ENCODE data around the gene GRAP. TPM values are rescaled to one million over a fixed set of nuclear protein-coding genes. Genes with fewer than 3 reads are reported as not detected.
"Not testable (repeated sequence)": the region's sequence is repeated elsewhere in the genome, so short reads cannot be mapped to it uniquely, and the experiment has no call there.

GRAP gene
- polyA plus RNA-seq, 4 donors, result 5.2 to 7.2 (median 6.3) TPM

DNA sequence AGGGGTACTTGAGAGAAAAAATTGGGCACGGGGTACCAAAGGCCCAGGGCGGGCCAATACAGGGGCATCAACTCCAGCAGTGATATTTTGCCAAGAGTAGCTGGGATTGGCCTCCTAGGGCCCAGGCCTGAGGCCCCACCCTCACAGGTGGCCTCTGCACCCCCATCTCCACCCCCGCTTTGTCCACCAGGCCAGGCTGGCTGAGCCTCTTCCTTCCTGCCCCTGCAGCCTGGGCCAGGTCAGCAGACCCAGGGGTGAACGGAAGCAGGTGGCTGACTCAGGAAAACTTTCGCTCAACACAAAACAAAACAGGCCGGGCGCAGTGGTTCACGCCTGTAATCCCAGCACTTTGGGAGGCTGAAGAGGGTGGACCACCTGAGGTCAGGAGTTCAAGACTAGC, 3.7 kb downstream of the GRAP start:
- not testable (repeated sequence) for DNase-seq (ENCODE audit: low read depth in 4 of 4, low spot score in 2 of 4)

DNA sequence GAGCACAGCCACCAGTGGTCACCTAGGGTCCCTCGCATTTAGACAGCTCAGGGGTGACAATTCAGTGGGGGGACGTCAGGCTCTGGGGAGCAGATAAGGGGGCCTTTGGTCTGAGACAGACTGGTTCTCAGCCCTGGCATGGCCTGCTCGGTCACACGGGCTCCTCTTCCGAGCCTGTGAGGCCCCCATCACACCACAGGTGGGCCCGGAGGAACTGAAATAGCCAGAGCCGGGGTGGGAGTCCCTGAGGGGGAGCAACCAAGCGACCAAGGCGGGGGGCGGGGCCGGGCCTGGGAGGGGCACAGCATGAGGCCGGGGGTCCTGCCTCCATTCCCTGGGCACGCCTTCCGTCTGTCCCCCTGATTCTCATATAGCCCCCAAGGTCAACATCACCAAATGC, 4.4 kb downstream of the GRAP start:
- DNase-seq (ENCODE audit: low read depth in 4 of 4, low spot score in 2 of 4), result not testable (repeated sequence)

DNA sequence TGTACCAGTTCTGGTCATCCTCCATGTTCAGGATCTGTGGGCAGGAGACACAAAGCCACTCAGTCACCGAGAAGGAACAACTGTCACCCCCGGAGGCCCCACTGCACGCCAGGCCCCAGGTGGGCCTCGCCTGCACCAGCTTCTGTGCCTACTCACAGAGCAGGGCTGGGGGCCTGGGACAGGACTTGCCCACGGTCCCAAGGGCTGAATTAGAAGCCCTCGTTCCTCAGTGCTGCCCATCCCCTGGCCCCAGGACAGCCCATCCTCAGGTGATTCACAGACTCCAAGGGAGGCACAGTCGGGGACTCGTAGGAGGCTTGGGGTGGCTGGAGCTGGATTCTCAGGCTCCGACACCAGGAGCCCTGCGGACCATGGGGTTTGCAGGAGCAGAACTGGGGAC, 4.9 kb downstream of the GRAP start:
- DNase-seq (ENCODE audit: low read depth in 4 of 4, low spot score in 2 of 4), result not testable (repeated sequence)

DNA sequence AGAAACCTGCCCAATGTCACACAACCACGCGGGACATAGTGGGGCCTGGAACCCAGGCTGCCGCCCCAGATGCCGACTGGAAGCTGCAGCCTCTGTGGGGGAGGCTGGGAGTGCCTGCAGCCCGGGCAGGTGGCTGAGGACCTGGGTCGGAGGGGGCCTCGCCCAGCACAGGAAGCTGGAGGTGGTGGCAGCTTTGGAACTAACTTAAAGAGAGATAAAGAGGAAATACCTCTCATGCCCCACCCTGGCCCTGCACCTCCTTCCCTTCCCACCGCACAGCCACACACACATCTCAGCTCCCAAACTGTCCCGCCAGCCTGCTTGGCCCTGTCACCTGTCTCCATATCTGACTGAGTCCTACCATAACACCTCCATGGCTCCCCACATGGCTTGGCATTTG, 6.4 kb downstream of the GRAP start:
- not testable (repeated sequence) for DNase-seq (ENCODE audit: low read depth in 4 of 4, low spot score in 2 of 4)

DNA sequence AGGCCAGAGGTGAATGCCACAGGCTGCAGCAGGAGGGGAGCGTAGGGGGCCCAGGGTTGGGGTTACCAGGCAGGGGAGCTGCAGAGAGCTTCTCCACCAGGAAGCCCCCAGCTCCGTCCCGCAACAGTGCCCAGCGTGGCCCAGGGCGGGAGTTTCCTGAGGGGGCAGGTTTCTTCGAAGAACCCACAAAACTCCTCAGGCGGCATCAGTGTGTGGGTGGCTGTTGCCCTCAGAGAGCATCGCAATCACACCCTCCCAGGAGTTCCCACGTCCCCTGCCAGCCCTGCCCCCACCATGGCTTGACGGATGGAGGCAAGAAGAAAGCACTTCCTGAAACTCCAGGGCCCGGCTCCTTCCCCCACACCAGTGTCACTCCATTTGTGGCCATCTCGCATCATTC, 8.0 kb downstream of the GRAP start:
- not testable (repeated sequence) for DNase-seq (ENCODE audit: low read depth in 4 of 4, low spot score in 2 of 4)

DNA sequence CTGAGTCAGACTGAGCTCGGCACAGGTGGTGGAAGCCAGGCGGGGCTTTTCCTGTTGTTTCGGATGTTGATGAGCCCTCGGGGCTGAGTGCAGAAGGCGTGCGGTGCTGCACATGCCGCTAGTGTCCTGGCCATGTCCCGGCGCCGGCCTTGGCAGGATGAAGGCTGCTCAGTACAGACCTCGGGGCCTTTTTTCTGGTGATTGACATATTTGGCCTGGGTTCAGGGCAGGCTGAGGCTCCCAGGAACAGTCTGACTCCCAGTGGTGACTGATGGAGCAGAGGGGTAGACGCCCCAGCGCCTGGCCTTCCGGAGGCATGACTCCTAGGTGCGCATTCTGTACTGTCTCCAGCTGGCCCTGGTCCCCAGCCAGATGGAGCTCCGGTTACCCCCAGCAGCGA, 8.8 kb downstream of the GRAP start:
- not testable (repeated sequence) for DNase-seq (ENCODE audit: low read depth in 4 of 4, low spot score in 2 of 4)

DNA sequence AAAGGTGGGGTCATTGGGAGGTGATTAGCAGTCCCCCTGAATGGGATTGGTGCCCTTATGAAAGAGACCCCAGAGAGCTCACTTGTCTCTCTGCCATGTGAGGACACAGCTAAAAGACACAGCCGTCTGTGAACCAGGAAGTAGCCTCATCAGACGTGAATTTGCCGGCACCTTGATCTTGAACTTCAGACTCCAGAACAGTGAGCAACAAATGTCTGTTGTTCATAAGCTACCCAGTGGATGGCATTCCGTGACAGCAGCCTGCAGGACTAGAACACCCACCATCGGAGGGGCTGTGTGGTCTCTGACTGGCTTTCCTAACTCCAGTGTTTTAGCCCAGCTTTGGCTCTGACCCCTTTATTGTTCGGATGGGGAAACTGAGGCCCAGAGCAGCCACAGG, 9.2 kb downstream of the GRAP start:
- DNase-seq (ENCODE audit: low read depth in 4 of 4, low spot score in 2 of 4), result not testable (repeated sequence)

DNA sequence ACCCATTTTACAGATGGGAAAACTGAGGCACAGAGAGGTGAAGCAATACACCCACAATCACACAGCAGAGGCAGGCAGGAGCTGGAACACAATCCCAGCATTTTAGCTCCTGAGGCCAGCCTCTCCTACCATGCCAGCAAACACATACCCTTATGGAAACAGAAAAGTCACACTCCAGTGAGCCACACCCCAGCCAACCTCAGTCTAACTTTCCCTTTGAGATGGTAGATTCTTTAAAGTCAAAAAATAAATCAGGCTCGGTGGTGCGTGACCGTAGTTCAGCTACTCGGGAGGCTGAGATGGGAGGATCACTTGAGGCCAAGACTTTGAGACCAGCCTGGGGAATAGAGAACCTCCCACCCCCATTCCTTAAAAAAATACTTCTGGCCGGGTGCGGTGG, 10.6 kb downstream of the GRAP start:
- DNase-seq (ENCODE audit: low read depth in 4 of 4, low spot score in 2 of 4), result not testable (repeated sequence)

DNA sequence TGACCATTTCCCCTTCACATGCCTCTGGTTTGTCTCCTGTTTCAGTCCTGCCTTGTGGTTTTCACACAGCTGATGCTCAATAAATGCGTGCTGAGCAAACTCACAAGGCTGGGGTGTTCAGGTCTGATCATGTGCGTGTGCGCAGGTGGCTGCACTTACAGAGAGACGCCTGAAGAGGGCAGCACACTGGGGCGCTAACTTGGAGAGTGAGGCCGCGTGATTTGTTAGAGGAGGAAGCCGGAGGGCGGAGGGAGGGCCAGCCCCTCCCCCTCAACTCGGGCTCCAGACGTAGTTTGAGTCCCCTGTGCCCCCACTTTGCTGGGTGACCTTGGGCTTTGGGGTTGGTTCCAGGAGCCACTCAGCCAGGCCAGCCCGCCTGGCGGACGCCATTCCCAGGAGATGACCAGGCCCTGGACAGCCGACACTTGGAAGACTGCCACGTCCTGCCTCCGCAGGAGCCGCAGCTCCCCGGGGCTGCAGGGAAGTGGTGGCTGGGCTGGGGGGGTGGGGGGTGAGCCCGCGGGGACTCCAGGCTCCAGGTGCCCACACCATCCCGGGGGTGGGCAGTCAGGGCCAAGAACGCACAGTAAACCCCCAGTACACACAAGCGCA, 14.3 kb downstream of the GRAP start:
- DNase-seq (ENCODE audit: low read depth in 4 of 4, low spot score in 2 of 4), result not testable (repeated sequence)

DNA sequence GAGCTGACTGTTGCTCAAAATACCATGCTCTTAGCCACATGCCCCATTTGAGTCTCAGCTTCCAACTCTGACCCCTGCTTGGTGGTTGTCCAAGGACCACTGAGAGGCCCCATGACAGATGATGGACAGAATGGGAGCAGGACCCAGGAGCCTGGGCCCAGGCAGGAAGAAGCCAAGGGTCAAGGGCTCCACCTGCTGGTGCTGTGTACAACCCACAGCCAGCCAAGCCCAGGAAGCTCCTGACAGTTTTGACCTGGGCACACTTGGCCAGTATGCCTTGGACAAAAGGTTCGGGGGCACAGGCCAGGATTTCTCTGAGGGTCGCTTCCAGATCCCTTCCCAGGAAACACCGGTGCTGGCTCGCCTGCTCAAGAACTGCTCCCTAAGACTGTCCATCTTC, 15.0 kb downstream of the GRAP start:
- not testable (repeated sequence) for DNase-seq (ENCODE audit: low read depth in 4 of 4, low spot score in 2 of 4)

DNA sequence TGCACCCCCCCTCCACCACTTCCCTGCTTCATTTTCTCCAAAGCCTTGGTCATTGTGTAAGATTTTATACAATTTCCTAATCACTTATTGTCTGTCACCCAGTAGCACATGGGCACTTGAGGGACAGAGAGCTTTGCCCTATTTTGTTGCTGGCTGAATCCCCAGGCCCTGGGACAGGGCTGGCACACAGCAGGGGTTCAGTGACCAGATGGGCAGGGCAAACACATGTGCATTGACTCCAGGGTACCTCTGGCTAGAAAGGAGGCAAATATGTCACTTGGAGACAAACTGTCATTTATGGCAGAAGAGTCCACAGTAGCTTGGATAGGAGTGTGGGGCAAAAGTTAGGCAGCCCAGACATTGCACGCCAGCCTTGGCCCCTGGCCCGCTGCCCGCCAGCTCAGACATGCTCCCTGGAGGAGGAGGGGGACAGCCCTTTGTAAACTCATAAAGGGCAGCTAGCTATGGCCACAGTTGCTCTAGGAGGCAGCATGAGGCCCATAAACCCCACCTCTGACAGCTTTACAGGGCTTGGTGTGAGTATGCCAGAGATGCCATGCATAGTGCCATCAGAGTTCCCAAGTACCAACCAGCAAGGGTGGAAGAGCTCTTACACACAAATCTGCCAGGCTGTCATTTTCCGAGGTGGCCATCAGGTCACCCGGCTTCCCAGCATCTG, 15.8 kb downstream of the GRAP start:
- DNase-seq (ENCODE audit: low read depth in 4 of 4, low spot score in 2 of 4), result not testable (repeated sequence)

DNA sequence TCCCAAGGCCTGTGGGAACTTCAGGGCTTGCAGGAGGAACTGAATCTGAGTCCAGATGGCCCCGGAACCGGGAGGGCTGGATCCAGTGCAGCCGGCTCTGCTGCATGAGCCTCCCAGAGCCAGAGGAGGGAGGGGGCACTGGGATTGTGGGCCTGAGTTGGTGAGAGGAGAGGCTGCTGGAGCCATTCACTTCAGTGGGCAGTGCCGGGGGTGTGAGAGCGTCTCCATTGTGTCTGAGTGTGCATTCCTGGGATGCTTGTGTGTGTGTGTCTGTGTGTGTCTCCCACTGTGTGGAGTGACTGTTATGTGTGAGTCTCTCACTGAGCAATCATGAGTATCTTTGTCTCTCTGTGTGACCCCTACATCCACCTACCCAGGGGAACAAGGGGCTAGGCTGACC, 17.0 kb downstream of the GRAP start:
- DNase-seq (ENCODE audit: low read depth in 4 of 4, low spot score in 2 of 4), result not testable (repeated sequence)

DNA sequence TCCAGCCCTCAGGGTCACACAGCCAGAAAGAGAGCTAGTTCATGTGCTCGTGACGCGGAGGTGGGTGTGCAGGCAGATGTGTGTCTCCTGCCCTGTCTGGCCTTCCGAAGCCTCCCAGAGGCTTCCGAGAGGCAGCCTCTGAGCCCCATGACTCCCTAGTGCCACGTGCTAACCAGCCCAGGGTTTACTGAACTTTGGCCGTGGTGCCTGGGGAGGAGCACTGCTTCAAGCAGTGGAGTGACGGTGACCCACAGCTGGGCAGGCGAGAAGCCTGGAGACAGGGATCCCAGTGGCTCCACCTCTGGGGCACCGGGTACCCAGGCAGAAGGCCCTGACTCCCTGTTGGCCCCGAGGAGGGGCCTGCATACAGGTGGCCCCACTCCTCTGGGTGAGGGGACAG, 18.1 kb downstream of the GRAP start:
- not testable (repeated sequence) for DNase-seq (ENCODE audit: low read depth in 4 of 4, low spot score in 2 of 4)

DNA sequence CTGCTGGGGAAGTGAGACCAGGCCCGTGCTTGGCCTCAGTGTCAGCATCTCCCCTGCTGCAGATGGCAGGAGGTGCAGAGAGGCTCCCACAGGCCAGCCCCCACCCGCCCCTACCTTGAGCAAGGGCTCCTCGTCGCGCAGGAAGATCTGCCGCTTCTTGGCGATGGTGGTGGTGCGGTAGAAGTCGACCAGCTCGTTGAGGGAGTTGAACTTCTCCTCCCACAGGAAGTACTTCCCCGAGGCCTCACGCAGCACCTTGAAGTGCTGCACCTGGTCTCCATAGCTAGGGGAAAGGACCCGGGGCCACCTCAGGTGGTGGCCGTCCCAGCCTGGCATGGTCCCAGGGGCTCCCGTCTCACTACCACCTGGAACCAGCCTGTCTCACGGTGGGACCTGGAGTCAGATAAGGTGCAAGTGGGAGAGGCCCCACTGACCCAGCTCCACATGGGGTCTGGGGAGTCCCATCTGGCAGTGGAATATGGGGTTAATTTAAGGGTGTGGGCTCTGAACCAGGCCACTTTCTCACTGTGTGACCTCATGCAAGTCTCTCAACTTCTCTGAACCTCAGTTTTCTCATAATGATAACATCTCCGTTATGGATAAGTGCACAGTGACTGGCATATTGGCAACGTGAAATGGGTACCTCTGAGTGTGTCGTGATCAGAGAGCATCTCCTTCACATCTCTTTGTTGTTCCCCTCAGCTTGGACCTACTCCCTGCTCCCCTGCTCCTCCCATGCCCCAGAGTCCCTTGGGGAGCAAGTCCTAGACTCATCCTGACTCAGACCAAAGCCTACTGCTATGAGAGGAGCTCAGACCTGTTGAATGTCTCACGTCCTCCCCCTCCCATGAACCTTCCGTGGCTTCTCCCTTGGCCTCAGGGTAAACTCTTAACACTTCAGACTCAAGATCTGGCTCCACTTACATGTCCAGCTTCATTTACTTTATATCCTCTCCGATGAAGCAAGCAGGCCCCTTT, 22.4 kb downstream of the GRAP start:
- no peak for DNase-seq (ENCODE audit: low read depth in 4 of 4, low spot score in 2 of 4)

DNA sequence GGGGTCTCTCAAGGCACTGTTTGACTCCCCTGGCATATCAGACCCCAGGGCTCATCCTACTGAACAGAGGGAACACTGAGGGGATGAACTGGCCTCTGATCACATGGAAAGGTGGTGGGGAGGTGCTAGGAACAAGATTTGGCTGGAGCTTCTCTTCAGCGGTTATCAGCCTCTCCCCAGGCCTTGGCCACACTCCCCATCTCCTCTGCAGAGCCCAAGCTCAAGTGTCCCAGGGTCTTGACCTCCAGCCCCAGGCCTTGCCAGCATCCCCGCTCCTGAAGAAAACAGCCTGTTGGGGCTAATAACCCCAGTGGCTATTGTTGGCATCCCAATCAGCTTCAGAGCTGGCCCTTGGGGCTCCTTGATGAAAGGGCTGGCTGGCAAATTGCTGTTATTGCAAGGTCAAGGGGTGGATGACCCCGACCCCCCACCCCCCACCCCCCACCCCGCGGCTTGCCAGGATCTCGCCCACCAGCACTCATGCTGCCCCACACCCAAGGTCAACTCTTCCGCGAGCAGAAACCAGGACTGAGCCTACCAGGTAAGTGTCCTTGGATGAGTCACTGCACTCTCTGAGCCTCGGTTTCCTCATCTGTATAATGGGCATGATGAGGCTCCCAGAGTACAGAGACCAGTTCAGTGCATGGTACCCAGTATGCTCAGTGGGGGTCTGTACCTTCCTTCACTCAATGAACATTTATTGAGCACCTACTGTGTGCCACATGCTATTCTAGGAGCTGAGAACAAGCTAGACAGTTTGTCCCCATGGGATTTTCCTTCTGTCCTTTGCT, 23.4 kb downstream of the GRAP start:
- no peak for DNase-seq (ENCODE audit: low read depth in 4 of 4, low spot score in 2 of 4)

DNA sequence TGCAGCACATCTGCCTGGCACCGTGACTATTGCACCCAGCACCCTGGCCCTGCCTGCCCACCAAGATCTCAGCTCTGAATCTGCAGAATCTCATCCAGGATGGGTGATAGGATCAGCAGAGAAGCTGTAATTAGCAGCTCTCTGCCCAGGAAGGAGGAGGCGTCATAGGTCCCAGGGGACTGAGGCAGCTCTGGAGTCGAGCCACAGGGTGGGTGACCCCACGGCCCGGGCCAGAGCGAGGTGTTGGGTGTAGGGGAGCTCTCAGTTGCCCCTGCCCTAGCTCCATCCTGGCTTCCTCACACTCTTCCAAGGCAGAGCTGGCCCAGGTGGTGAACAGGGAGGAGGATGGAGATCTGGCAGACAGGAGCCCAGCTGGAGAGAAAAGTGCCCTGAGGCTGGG, 24.0 kb downstream of the GRAP start:
- DNase-seq (ENCODE audit: low read depth in 4 of 4, low spot score in 2 of 4), result no peak

DNA sequence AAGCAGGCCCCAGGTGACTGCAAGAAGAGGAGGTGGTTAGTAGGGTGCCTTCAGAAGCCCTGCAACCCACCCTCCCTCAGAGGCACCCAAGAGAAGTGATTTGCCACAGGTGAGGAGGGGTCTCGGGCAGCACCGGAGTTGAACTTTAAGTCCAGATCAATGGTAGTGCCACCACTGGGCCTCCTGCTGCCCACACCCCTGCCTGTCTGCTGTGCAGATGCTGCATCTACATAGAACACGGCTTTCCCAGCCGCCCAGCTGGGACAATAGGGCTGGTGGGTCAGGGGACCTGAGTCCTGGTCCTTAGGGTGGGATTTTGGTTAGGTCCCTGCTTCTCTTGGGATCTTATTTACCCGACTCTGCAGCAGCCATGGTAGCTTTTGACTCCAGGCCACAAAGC, 24.6 kb downstream of the GRAP start:
- no peak for DNase-seq (ENCODE audit: low read depth in 4 of 4, low spot score in 2 of 4)

DNA sequence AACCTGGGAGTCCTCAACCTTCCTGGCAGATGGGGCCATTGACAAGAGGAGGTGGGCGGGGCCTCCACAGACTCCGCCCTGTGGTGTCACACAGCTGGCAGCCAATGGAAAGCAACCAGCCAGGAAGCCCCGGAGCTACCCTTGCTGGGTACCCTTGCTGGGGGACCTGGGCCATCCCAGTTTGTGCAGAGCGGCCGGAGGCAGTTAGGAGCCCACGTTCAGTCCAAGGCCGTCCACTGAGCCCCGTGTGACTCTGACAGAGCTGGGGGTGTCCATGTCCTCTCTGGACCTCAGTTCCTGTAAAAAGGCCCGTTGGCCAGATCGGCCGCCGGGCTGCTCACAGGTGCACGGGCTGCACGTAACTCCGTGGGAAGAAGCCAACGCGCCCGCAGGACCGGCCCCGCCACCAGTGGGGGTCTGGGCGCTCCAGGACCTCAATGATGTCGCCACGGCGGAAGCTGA, 25.1 kb downstream of the GRAP start:
- DNase-seq (ENCODE audit: low read depth in 4 of 4, low spot score in 2 of 4), result no peak

DNA sequence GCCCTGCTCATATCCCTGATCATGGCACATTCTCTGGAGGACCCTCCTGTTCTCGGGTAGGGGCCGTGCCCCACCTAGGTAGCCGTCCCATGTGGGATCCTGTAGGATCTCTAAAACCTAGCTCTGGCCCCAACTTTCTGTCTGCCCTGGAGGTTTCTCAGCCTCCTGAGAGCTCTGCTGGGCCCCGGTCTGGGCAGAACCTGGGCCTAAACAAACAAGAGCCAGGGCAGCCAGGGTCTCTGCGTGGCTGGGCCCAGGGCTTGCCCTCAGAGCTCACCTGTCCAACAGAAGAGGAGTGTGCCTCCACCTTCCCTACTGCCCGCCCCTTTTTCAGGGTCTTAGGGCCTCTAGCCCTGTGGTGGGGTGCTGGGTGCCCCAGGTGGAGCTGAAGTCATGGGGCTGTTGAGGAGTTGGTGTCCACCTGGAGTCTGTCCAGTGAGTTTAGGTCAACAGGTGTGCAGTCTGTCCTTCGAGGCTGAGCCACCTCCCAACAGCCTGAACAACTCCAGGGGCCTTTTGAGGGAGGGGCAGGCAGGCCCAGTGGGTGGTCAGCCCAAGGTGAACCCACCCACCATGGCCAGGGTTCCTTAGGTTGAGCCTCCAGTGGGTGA, 25.6 kb downstream of the GRAP start:
- not testable (repeated sequence) for DNase-seq (ENCODE audit: low read depth in 4 of 4, low spot score in 2 of 4)

DNA sequence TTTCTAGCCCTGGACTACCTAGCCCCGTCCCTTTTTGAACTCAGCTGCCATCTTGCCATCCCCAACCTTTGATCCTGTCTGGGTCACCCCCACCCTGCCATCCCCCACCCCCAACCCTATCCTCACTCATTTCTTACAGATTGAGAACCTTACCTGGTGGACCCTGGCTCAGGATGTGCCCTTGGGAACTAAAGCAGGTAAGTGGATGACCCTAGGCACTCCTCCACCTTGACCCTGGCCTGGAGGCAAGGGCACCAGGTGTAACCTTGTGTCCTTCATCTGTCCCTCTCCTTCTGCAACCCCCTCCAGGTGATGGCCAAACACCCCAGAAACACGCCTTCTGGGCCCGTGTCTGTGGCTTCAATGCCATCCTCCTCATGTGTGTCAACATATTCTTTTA, 26.7 kb downstream of the GRAP start:
- DNase-seq (ENCODE audit: low read depth in 4 of 4, low spot score in 2 of 4), result no peak

Measured in left renal cortex interstitium (tissue), 4 donors.